SHP77 (cell line): Measurements from ENCODE around the gene ARHGAP10.
"Not testable (repeated sequence)": the region's sequence is repeated elsewhere in the genome, so short reads cannot be mapped to it uniquely, and the experiment has no call there.

Source experiments
- DNase-seq, 2 experiments: peaks; one replicate each; lab custom pipeline; 2025; lab: John Stamatoyannopoulos, UW

Gene ARHGAP10

GRCh38 chr4:147853706-147854105 lies 121.8 kb downstream of the ARHGAP10 start:
- DNase-seq, result no peak

DNA sequence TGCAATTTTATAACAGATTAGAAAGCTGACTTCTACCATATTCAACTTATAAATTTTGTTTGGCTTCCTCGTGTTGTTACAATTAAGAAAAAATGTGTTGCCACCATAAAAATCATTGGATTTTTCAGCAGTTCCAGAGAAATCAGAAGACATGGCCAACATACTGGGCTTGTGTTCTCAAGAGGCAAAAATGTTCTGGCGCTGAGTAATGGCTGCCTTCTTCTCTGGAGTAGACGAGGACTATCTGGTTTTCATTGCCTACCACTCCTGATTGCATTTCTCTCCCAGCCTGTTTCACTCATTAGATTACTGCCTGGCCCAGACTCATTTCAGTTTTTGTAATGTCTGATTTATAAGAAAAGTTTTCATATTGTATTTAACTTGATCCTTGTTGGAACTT lies 122.3 kb downstream of the ARHGAP10 start:
- no peak for DNase-seq

DNA sequence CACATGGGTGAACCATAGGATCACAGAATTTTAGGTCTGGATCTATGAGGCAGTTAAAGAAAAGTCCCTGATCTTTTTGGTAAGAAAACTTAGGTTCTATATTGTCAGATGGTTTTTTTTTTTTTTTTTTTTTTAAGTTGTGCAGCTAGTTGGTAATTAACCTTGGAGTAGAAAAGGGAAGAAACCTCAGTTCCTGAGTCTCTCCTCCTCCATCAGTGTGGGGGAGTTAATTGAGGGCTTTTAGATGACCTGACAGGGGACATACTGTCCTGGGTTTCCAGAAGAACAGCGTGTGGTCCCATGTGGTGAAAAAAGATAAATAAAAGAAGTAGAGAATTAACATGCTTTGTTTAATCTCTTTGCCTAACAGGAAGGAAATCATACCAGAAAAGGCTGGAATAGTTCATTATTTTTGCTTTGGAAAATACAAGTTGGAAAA lies 123.7 kb downstream of the ARHGAP10 start:
- no peak for DNase-seq

GRCh38 chr4:147860960-147861359 lies 129.1 kb downstream of the ARHGAP10 start:
- no peak for DNase-seq

- DNase-seq, result no peak
Measured at GRCh38 chr4:147862043-147862692, 130.3 kb downstream of the ARHGAP10 start.

DNA sequence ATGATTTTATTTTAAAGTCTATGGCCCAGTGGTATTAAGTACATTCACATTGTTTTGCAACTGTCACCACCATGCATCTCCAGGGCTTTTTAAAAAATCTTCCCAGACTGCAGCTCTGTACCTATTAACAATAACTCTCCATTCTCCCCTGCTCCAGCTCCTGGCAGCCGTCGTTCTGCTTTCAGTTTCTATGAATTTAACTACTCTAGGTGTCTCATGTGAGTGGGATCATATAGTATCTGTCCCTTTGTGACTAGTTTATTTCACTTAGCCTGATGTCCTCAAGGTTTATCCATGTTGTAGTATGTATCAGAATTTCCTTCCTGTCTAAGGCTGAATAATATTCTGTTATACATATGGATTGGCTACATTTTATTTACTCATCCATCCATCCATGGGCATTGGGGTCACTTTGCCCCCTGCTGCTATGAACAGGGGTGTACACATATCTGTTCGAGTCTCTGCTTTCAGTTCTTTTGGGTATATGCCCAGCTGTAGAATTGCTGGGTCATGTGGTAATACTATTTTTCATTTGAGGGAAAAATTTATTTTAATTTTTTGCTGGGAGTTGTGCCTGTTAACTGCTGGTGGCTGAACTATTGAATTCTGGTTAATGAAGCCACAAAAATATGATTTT lies 131.3 kb downstream of the ARHGAP10 start:
- no peak for DNase-seq

GRCh38 chr4:147863808-147864472 lies 132.1 kb downstream of the ARHGAP10 start:
- DNase-seq, result no peak

DNA sequence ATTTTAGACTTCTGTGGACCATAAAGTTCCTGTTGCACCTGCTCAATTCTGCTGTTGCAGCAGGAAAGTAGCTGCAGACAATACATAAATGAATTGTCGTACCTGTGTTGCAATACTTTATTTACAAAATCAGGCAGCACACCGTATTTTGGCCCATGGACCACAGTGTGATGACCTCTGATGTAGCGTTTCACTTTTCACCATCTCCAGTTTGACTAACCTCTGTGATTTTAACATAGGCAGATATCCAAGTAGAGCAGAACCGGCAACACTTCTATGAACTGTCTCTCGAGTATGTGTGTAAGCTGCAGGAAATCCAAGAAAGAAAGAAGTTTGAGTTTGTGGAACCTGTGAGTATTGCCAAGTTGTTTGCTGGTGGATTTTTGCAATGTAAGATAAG lies 132.7 kb downstream of the ARHGAP10 start:
- DNase-seq, result no peak

- no peak for DNase-seq
Measured at GRCh38 chr4:147865926-147866325, 134.0 kb downstream of the ARHGAP10 start.

DNA sequence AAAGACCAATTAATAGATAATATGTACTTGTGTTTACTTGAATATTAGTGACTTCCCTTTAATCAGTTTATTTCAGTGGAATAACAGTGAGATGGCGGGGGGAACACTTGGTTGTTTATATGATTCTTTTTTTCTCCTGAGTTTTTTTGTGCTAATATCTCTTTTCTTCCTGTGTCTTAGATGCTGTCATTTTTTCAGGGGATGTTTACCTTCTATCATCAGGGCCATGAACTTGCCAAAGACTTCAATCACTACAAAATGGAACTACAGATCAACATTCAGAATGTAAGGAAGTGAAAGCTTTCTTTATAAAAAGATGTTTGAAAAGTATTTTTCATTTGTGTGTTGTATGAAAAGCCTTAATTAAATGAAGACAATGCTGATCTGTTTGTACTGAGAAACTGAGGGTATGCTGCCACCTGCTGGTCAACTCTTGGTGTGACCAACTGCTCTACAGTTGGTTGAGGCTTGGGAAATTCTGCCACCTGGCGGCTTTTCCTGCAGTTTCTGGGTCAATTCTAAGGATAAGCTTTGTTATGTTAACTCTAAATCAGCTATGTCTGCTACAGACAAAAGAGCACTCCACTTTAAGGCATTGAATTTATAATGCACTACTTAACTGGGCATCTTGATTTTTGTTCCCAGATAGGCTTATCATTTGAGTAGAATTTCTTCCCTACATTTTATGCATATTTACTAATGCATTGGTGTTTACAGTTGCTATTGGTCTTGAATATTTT lies 134.8 kb downstream of the ARHGAP10 start:
- peak; percentile 67 to 68 for DNase-seq

DNA sequence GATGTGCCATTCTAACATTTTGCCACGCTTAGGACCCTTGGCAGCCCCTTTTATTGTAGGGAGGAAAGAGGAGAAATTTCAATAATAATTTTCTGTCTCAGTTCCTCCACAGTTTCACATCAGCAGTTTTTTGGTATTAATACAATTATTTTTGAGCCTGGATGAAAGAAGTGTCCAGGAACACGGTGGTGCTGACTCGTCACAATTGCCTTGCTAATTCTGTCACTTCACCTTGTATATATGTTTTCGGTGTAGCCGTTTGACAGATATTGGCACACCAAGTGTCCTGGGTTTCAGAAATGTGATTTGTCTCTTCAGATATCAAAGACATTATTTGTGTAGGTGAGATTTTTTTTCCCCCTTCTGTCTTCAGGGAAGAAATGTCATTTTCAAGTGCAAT lies 142.2 kb downstream of the ARHGAP10 start:
- DNase-seq, result no peak

GRCh38 chr4:147877308-147877771 lies 145.5 kb downstream of the ARHGAP10 start:
- no peak for DNase-seq

DNA sequence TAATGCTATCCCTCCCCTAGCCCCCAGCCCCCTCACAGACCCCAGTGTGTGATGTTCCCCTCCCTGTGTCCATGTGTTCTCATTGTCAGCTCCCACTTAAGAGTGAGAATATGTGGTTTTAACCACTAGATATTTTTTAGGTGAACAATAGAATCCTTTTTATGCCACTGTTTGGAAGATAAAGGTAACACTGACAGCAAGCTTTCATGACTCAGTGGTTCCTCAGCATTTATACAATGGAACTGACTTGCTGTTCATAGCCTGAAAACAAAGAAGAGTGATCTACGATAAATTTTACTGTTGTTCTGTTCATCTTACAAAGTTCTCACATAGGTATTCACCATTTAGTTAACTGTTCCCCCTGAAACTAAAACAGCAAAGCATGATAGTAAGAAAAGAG lies 147.8 kb downstream of the ARHGAP10 start:
- no peak for DNase-seq

DNA sequence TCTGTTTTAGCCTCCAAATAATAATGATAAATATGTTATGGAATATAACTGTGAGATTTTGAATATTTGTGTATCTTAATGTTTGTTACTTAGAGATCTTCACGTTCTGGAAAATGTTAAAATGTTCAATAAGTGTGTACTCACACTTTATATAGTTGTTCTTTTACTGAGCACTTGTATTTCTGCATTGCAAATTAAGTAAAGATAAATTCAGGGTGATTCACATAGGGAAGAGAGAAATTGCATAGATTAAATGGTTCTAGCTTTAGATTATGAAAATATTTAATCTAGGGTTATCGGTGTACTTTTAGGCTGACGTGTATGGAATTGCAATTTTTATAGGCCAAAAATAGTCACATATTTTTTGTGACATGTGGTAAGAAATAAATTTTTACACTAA lies 148.6 kb downstream of the ARHGAP10 start:
- DNase-seq, result no peak

DNA sequence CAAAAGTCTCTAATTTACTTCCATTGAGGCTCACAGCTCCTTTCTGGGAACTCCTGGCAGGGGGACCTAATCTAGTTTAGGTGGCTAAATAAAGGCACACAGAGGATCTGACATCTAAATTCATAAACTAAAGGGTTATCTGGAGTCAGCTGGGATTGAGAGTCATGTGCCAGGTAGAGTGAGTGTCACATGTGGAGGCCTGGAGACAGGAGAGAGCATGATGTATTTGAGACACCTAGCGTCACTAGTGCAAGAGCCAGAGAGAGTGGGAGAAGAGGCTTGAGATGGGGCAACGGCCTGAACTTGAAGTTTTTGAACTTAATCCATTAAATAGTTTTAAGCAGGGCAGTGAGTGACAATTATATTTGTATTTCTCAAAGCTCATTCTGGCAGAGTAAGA lies 152.6 kb downstream of the ARHGAP10 start:
- DNase-seq, result no peak

DNA sequence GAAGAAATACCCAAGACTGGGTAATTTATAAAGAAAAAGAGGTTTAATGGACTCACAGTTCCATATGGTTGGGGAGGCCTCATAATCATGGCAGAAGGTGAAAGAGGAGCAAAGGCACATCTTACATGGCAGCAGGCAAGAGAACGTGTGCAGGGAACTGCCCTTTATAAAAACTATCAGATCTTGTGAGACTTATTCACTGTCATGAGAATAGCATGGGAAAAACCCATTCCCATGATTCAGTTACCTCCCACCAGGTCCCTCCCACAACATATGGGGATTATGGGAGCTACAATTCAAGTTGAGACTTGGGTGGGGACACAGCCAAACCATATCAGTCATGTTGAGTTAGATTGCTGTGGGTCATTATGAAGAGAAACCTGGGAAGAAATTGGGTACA lies 153.3 kb downstream of the ARHGAP10 start:
- not testable (repeated sequence) for DNase-seq

DNA sequence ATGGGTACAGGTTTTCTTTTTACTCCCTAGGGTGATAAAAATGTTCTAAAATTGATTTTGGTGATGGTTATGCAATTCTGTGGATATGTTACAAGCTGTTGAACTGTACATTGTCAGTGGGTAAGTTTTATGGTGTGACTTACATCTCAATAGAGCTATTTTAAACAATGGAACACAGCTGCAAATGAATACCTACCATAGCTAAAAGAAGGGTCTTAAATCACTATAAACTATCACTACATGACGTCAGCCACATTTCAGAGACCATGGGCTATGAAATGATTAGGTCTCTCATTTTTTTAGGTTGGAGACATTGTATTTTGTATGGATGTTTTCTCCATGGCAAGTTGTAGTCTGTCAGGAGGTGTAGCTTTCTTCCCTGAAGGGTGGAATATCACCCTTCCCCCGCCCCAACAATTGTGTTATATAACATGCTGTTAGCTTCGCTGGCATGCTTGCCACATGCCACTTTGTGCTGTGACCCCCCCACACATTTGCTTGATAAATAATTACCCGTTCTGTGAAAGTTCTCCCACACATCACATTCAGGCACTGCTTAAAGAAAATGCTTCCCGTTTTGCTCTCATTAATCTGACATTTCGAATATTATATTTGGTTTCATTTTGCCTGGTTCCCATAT lies 159.7 kb downstream of the ARHGAP10 start:
- no peak for DNase-seq

DNA sequence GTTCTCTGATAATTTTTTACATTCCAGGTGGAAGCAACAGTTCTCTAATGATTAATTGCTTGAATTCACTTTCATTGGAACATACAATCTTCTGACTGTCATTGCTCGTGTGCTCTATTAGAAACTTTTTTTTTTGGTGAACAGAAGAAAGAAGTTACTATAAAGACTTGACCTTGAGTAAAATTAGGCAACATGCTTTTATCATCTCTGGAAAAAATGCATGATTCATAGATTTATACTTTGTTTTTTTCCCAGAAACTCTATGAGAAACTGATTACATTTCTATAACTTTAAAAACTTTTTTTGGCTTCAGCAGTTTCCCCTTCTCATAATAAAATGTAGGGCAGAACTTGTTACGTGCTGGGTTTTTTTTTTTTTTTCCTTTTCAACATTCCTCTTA lies 167.6 kb downstream of the ARHGAP10 start:
- DNase-seq, result no peak

DNA sequence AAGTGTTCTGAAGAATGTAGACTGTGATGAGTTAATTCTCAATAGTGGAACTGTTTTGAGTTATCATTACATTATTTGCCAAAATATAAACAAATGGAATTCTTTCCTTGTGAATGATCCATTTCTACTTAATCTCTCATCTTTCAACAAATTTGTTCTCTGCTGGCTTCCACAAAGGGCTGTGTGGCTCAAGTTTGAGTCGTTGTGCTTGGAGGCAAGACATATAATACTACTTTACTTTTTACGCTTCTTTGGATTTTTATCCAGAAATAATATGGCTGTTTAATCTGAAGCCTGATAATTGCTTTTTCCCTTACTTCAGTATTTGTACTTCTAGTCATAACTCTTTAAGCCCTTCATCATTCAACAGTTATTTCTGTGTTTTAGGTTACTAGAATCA lies 169.5 kb downstream of the ARHGAP10 start:
- DNase-seq, result no peak

DNA sequence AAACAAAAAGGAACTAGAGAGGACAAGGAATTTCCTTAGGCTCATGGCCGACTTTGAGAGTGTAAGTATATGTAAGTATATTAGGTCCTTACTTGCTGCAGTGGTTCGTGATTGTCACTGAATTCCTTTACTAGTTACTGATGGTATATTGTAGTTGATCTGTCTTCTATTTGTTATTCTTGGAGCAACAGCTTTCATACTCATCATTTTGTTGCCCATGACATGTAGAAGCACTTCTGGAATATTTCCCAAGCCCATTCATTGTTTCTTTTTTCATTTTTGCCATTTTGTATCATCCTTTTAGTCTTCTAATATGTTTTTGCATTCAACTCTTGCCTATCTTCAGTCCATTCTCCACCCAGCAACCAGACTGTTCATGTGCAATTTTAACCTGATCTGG lies 170.0 kb downstream of the ARHGAP10 start:
- DNase-seq, result no peak

DNA sequence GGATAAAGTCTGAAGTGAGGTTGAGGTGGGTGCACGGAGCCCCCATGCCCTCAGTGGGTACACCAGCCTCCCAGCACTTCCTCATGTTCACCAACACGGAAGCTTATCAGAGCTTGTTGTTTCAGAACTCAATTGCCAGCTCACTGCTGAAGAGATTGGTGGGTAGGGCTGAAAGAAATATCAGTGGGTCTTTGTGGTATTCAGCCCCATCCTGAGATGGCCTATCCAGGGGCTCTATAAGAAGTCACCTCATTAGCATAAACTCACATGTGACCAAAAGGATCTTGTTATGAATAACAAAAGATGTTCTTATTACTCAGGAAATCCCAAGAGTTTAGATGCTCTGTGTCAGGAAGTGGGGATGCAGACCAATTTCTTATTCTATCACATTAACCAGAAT lies 177.3 kb downstream of the ARHGAP10 start:
- DNase-seq, result no peak

GRCh38 chr4:147910315-147910714 lies 178.4 kb downstream of the ARHGAP10 start:
- DNase-seq, result no peak
